OCI-LY7 (cell line): ENCODE data around the gene OR52H1.

Experiments used
- CTCF ChIP-seq: fragments of 200-600 bp; sonication (generic); conservative IDR thresholded peaks from 2 replicates; pipeline ENCODE4 v1.5.1; 2014; ENCODE audit warnings: mild to moderate bottlenecking, antibody characterized with exemption, low read length, moderate library complexity, mixed read lengths
- EZH2phosphoT487 ChIP-seq: fragments of 200-600 bp; sonication (generic); IDR thresholded peaks from 2 replicates; pipeline ENCODE4 v1.6.1; 2018; ENCODE audit warnings: low read depth, borderline replicate concordance, mild to moderate bottlenecking, mixed run types, antibody characterized with exemption, low read length, moderate library complexity, mixed read lengths

GRCh38 chr11:5505363-5506048 lies 42.8 kb downstream of the OR52H1 start:
- no peak for TF ChIP-seq CTCF
- TF ChIP-seq EZH2phosphoT487: no peak
